Measurements from ENCODE around the gene COMMD3.

GRCh38 chr10:22366435-22366703 is 50.2 kb downstream of the COMMD3 start:
- TF ChIP-seq CTCF (IDR thresholded peaks at IDR 0.05) = no peak
- no peak for TF ChIP-seq POLR2A (IDR thresholded peaks at IDR 0.05)

All from Peyer's patch (tissue), 4 donors.